HG02884 (cell line): Measurements from ENCODE around the gene OR5M3.

Experiments
- ATAC-seq: cut with Tn5 transposase; IDR thresholded peaks from one replicate; pipeline ENCODE4 v1.9.1; 2021; ENCODE audit warnings: mild to moderate bottlenecking, moderate library complexity; ENCODE audit not compliant: unreplicated experiment

The OR5M3 gene

GRCh38 chr11:56473252-56473651, at the start of gene OR5M3:
OR5M3 (minus strand) TSS chr11:56473352; CDS start chr11:56470497, 2,855 bp downstream.
- no peak for ATAC-seq

- no peak for ATAC-seq
These were observed 48.9 kb upstream of the OR5M3 start for GRCh38 chr11:56522008-56522407.

- no peak for ATAC-seq
These were observed 40.1 kb upstream of the OR5M3 start for GRCh38 chr11:56513280-56513679.

GRCh38 chr11:56509439-56509838, 36.3 kb upstream of the OR5M3 start:
- no peak for ATAC-seq

- no peak for ATAC-seq
These were observed 23.9 kb upstream of the OR5M3 start for GRCh38 chr11:56497010-56497409.

GRCh38 chr11:56495117-56495516, 22.0 kb upstream of the OR5M3 start:
- ATAC-seq = no peak

GRCh38 chr11:56491270-56491669, 18.1 kb upstream of the OR5M3 start, which contains the start of gene OR5M8:
OR5M8 (minus strand) TSS chr11:56491370; CDS start chr11:56491370, 0 bp downstream.
- no peak for ATAC-seq

GRCh38 chr11:56486801-56487200, 13.6 kb upstream of the OR5M3 start:
- ATAC-seq = no peak

GRCh38 chr11:56474729-56475235, 1.6 kb upstream of the OR5M3 start:
- ATAC-seq = no peak

- ATAC-seq = no peak
These were observed 16.1 kb downstream of the OR5M3 start for GRCh38 chr11:56457076-56457475.

- no peak for ATAC-seq
These were observed 19.6 kb downstream of the OR5M3 start for GRCh38 chr11:56453521-56453920.
